CD14-positive monocyte (primary cell): ENCODE data around the gene SLC6A1. TPM values are rescaled to one million over a fixed set of nuclear protein-coding genes. Genes with fewer than 3 reads are reported as not detected.

Experiments
- DNase-seq, 3 donors: peaks; one replicate each; pipeline ENCODE4 v3.0.0-alpha.2; 2011 to 2022
- H2AFZ ChIP-seq: 2 replicates; pipeline ENCODE4 v1.6.0; 2012; ENCODE audit warnings: mild to moderate bottlenecking, low read depth, low read length, inconsistent platforms; ENCODE audit not compliant: insufficient read depth, poor library complexity, severe bottlenecking
- H3K27ac ChIP-seq, 2 donors: 1 replicate in 1 of 2; 2 replicates in 1 of 2; pipeline ENCODE4 v1.5.1; 2012 to 2013; ENCODE audit warnings: low read length in 2 of 2, control low read depth in 1 of 2, inconsistent platforms in 1 of 2, low read depth in 1 of 2, mild to moderate bottlenecking in 1 of 2
- H3K27me3 ChIP-seq, 2 donors: one replicate each; pipeline versions ENCODE4 v1.6.0 to v1.6.1; 2011 to 2013; ENCODE audit warnings: low read length in 2 of 2; ENCODE audit not compliant: control insufficient read depth in 2 of 2, insufficient read depth in 2 of 2
- H3K36me3 ChIP-seq, 2 donors: replicated peaks in 1 of 2; 1 replicate in 1 of 2; 2 replicates in 1 of 2; pipeline versions ENCODE4 v1.5.1 to v1.6.1; 2012 to 2013; ENCODE audit warnings: low read length in 2 of 2, control low read depth in 1 of 2, inconsistent platforms in 1 of 2, mild to moderate bottlenecking in 1 of 2; ENCODE audit not compliant: insufficient read depth in 2 of 2, control insufficient read depth in 1 of 2
- H3K4me1 ChIP-seq, 2 donors: 1 replicate in 1 of 2; 2 replicates in 1 of 2; pipeline versions ENCODE4 v1.5.1 to v1.6.1; 2012 to 2013; ENCODE audit warnings: low read length in 2 of 2, control low read depth in 1 of 2, inconsistent platforms in 1 of 2, mild to moderate bottlenecking in 1 of 2, moderate library complexity in 1 of 2; ENCODE audit not compliant: insufficient read depth in 2 of 2, control insufficient read depth in 1 of 2
- H3K4me2 ChIP-seq: replicated peaks from 2 replicates; pipeline ENCODE3; 2012; ENCODE audit warnings: low read length, moderate library complexity, mild to moderate bottlenecking; ENCODE audit not compliant: poor library complexity, severe bottlenecking; ENCODE audit errors: extremely low read depth
- H3K4me3 ChIP-seq, 3 experiments: fragments of 200-600 bp in 1 of 3; sonication (generic) in 1 of 3; replicated peaks in 1 of 3; 1 replicate in 2 of 3; 2 replicates in 1 of 3; pipeline ENCODE4 v1.5.1; 2011 to 2013; ENCODE audit warnings: low read length in 3 of 3, mild to moderate bottlenecking in 3 of 3, control low read depth in 2 of 3, low read depth in 2 of 3, inconsistent platforms in 1 of 3, moderate library complexity in 1 of 3
- H3K79me2 ChIP-seq: 2 replicates; pipeline ENCODE4 v1.6.0; 2012; ENCODE audit warnings: mild to moderate bottlenecking, control low read depth, inconsistent platforms, low read length, moderate library complexity; ENCODE audit not compliant: insufficient read depth
- H3K9ac ChIP-seq: 2 replicates; pipeline ENCODE4 v1.6.0; 2017; ENCODE audit warnings: low read length, mild to moderate bottlenecking; ENCODE audit not compliant: insufficient read depth, poor library complexity, severe bottlenecking
- H3K9me3 ChIP-seq, 2 donors: replicated peaks in 1 of 2; 1 replicate in 1 of 2; 2 replicates in 1 of 2; pipeline versions ENCODE4 v1.5.1 to v1.6.1; 2012 to 2013; ENCODE audit warnings: low read length in 2 of 2, control low read depth in 1 of 2; ENCODE audit not compliant: control insufficient read depth in 1 of 2, insufficient read depth in 1 of 2
- H4K20me1 ChIP-seq: 2 replicates; pipeline ENCODE4 v1.6.0; 2012; ENCODE audit warnings: mild to moderate bottlenecking, low read length, control low read depth, moderate library complexity; ENCODE audit not compliant: insufficient read depth
- H3K27ac Mint-ChIP-seq, 7 donors: one replicate each; pipeline ENCODE4 v1.8.0; 2020; ENCODE audit warnings: mild to moderate bottlenecking in 7 of 7, mixed read lengths in 7 of 7, moderate library complexity in 6 of 7, inconsistent platforms in 2 of 7
- H3K27me3 Mint-ChIP-seq, 3 donors: one replicate each; pipeline ENCODE4 v1.8.0; 2021 to 2022; ENCODE audit warnings: low read depth in 3 of 3, mild to moderate bottlenecking in 3 of 3, mixed read lengths in 3 of 3, moderate library complexity in 3 of 3, inconsistent platforms in 1 of 3
- H3K36me3 Mint-ChIP-seq, 2 donors: one replicate each; pipeline ENCODE4 v1.8.0; 2020; ENCODE audit warnings: mixed read lengths in 2 of 2, inconsistent platforms in 1 of 2, mild to moderate bottlenecking in 1 of 2
- H3K4me1 Mint-ChIP-seq: one replicate; pipeline ENCODE4 v1.8.0; 2020; ENCODE audit warnings: mild to moderate bottlenecking, mixed read lengths
- H3K4me3 Mint-ChIP-seq, 2 donors: one replicate each; pipeline ENCODE4 v1.8.0; 2020; ENCODE audit warnings: mild to moderate bottlenecking in 2 of 2, mixed read lengths in 2 of 2, moderate library complexity in 1 of 2
- H3K9me3 Mint-ChIP-seq, 7 donors: one replicate each; pipeline ENCODE4 v1.8.0; 2020 to 2022; ENCODE audit warnings: mixed read lengths in 7 of 7, mild to moderate bottlenecking in 6 of 7, moderate library complexity in 6 of 7, inconsistent platforms in 2 of 7
- WGBS: methylation state at CpG from one replicate; pipeline ENCODE4 v1.1.5; 2013; ENCODE audit warnings: missing lambda C conversion rate; ENCODE audit not compliant: insufficient coverage; 5-methylcytosine and 5-hydroxymethylcytosine counted together
- intact Hi-C, 2 donors: fragments of 100-400 bp; cut with micrococcal nuclease; formaldehyde crosslinking; loops; one replicate each; pipeline versions ENCODE4 v1.15.0 to v1.15.1; 2023
- polyA plus RNA-seq, 3 donors: library from polyadenylated mRNA; depleted of rRNA in 1 of 3; unstranded in 2 of 3; stranded (reverse) in 1 of 3; fragments of 300-500 nt in 2 of 3; fragments of >200 nt in 1 of 3; fragmentation: Illumina TruSeq in 2 of 3; gene quantifications; 1 replicate in 2 of 3; 2 replicates in 1 of 3; pipeline ENCODE4 v1.2.3, GENCODE V29; 2012 to 2021
- TF ChIP-seq, protein P1 (sequence below): fragments of 200-600 bp; IDR thresholded peaks from one replicate; pipeline ENCODE4 v1.8.0; 2022; ENCODE audit warnings: antibody characterized with exemption, mild to moderate bottlenecking

The SLC6A1 gene
- polyA plus RNA-seq, 3 donors, result not detected

DNA sequence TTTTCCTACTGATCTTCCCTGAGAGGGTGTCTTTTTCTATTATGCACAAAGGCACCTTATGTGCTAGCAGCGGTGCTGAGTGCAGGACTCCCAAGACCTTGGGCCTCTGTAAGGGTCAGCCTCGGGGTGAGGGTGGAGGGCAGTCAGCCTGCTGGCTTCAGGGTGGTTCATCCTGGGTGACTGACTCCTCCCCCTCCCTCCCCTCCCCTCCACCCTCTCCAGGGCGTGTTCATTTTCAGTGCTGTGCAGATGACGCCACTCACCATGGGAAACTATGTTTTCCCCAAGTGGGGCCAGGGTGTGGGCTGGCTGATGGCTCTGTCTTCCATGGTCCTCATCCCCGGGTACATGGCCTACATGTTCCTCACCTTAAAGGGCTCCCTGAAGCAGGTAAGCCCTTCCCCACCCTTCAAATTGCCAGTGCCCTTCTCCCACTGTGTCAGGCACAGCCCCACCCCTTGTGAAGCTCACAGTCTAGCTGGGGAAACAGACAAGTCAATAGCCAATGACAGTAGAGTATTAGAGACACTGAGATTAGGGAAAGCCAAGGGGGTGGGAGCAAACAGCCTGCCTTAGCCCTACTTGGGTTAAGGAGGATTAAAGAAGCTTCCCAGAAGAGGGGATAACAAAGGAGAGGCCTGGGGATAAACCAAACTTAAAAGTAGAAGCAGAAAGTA lies 41.9 kb downstream of the SLC6A1 start:
- intact Hi-C loops, result no loop called here
- no peak overlapping the region for H3K9ac ChIP-seq
- peaks cover 16 to 44% of the 10 kb centered on the region in 2 donors for H3K27me3 ChIP-seq
- no peak overlapping the region for H3K27ac ChIP-seq
- H3K36me3 Mint-ChIP-seq, result no peaks in the 10 kb centered on the region
- TF ChIP-seq, protein P1, sequence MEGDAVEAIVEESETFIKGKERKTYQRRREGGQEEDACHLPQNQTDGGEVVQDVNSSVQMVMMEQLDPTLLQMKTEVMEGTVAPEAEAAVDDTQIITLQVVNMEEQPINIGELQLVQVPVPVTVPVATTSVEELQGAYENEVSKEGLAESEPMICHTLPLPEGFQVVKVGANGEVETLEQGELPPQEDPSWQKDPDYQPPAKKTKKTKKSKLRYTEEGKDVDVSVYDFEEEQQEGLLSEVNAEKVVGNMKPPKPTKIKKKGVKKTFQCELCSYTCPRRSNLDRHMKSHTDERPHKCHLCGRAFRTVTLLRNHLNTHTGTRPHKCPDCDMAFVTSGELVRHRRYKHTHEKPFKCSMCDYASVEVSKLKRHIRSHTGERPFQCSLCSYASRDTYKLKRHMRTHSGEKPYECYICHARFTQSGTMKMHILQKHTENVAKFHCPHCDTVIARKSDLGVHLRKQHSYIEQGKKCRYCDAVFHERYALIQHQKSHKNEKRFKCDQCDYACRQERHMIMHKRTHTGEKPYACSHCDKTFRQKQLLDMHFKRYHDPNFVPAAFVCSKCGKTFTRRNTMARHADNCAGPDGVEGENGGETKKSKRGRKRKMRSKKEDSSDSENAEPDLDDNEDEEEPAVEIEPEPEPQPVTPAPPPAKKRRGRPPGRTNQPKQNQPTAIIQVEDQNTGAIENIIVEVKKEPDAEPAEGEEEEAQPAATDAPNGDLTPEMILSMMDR, result no peak
- no peaks in the 10 kb centered on the region for H3K36me3 ChIP-seq
- no peaks in the 10 kb centered on the region for H3K4me1 ChIP-seq
- peaks cover 0 to 4% of the 10 kb centered on the region in 2 donors for H3K9me3 ChIP-seq
- no peak overlapping the region for H3K4me3 ChIP-seq
- 90% methylated on average over 2 of the region's 5 CpGs for WGBS
- H3K4me2 ChIP-seq, result no peak overlapping the region
- no peaks in the 10 kb centered on the region for H3K4me1 Mint-ChIP-seq
- no peak for DNase-seq
- no peak overlapping the region for H2AFZ ChIP-seq
- H4K20me1 ChIP-seq, result no peaks in the 10 kb centered on the region
- no peaks in the 10 kb centered on the region for H3K79me2 ChIP-seq
- peaks cover 0 to 4% (median 0%) of the 10 kb centered on the region in 7 donors for H3K9me3 Mint-ChIP-seq
- H3K4me3 Mint-ChIP-seq, result no peak overlapping the region
- peaks cover 38 to 50% (median 46%) of the 10 kb centered on the region in 3 donors for H3K27me3 Mint-ChIP-seq
- H3K27ac Mint-ChIP-seq, result no peak overlapping the region

DNA sequence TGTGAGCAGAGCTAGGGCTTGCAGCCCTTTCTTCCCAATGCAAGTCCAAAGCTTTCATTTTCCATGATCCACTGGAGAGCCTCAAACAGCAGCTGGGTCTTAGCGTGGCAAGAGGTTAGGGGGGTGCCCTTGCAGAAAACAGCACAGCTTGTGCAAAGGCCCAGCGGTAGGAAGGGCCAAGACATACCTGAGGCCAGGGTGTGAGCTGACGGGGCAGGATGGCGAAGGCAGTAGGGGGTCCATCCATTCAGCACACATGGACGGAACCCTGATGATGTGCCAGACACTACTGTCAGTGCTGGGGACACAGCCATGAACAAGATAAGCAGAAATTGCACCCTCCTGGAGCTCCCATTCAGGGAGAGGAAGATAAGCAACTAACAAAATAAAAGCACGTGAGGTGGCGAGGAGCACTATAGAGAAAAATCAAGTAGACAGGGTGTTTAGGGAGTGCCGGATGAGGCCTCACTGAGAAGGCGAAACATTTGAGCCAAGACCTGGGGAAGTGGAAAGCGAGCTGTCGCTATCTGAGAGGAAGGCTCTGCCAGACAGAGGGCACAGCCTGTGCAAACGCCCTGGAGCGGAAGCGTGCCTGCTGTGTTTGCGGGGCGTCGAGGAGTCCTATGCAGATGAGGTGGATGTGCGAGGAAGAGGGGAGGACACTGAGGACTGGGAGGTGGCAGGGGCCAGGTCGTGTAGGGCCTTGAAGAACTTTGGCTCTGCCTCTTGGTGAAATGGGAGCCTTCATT lies 43.4 kb downstream of the SLC6A1 start:
- no peak overlapping the region for H3K9ac ChIP-seq
- H3K27me3 ChIP-seq, result peaks cover 16 to 51% of the 10 kb centered on the region in 2 donors
- no peaks in the 10 kb centered on the region for H3K36me3 ChIP-seq
- no peaks in the 10 kb centered on the region for H3K4me1 ChIP-seq
- Mint-ChIP-seq H3K9me3 (peaks cover 0 to 5% (median 0%) of the 10 kb centered on the region in 7 donors), H3K27ac (no peak overlapping the region), H3K4me3 (peak overlapping the region in 1 of 2 donors; percentile 61), H3K4me1 (no peaks in the 10 kb centered on the region), H3K36me3 (no peaks in the 10 kb centered on the region), H3K27me3 (peaks cover 50 to 54% (median 52%) of the 10 kb centered on the region in 3 donors)
- H3K79me2 ChIP-seq, result no peaks in the 10 kb centered on the region
- TF ChIP-seq, protein P1, result no peak
- 85% methylated on average over 19 of the region's 19 CpGs for WGBS
- H4K20me1 ChIP-seq, result no peaks in the 10 kb centered on the region
- H2AFZ ChIP-seq, result no peak overlapping the region
- no peak overlapping the region for H3K4me2 ChIP-seq
- DNase-seq, result no peak
- peaks cover 0 to 4% of the 10 kb centered on the region in 2 donors for H3K9me3 ChIP-seq
- intact Hi-C loops, result no loop called here
- H3K27ac ChIP-seq, result no peak overlapping the region
- no peak overlapping the region for H3K4me3 ChIP-seq
